ENCODE data around the gene NRBF2.

The NRBF2 gene

GRCh38 chr10:63161592-63161991 lies 28.5 kb downstream of the NRBF2 start:
- no peak for DNase-seq (ENCODE audit: low spot score)

- DNase-seq (ENCODE audit: low spot score), result no peak
Observed at GRCh38 chr10:63164166-63164623, 31.1 kb downstream of the NRBF2 start.

- DNase-seq (ENCODE audit: low spot score), result no peak
Observed at GRCh38 chr10:63165249-63165648, 32.1 kb downstream of the NRBF2 start.

GRCh38 chr10:63166742-63167258 lies 33.7 kb downstream of the NRBF2 start:
- peak; percentile 85 for DNase-seq (ENCODE audit: low spot score)

GRCh38 chr10:63168821-63169462 lies 35.8 kb downstream of the NRBF2 start:
- DNase-seq (ENCODE audit: low spot score), result no peak

GRCh38 chr10:63169624-63170023 lies 36.5 kb downstream of the NRBF2 start:
- DNase-seq (ENCODE audit: low spot score), result no peak

GRCh38 chr10:63171255-63171855 lies 38.2 kb downstream of the NRBF2 start:
- DNase-seq (ENCODE audit: low spot score), result no peak

- DNase-seq (ENCODE audit: low spot score), result no peak
Observed at GRCh38 chr10:63171926-63172325, 38.8 kb downstream of the NRBF2 start.

GRCh38 chr10:63173468-63174232 lies 40.5 kb downstream of the NRBF2 start:
- DNase-seq (ENCODE audit: low spot score), result no peak

- no peak for DNase-seq (ENCODE audit: low spot score)
Observed at GRCh38 chr10:63175534-63175933, 42.4 kb downstream of the NRBF2 start.

GRCh38 chr10:63192826-63193225 lies 59.7 kb downstream of the NRBF2 start:
- no peak for DNase-seq (ENCODE audit: low spot score)

GRCh38 chr10:63197344-63198092 lies 64.4 kb downstream of the NRBF2 start:
- no peak for DNase-seq (ENCODE audit: low spot score)

GRCh38 chr10:63199716-63200115 lies 66.6 kb downstream of the NRBF2 start:
- DNase-seq (ENCODE audit: low spot score), result no peak

GRCh38 chr10:63200431-63200830 lies 67.3 kb downstream of the NRBF2 start:
- DNase-seq (ENCODE audit: low spot score), result no peak

- no peak for DNase-seq (ENCODE audit: low spot score)
Observed at GRCh38 chr10:63201118-63201517, 68.0 kb downstream of the NRBF2 start.
